ENCODE results near the gene ZNF354C. TPM values are rescaled to one million over a fixed set of nuclear protein-coding genes. Genes with fewer than 3 reads are reported as not detected.

Gene ZNF354C
- polyA plus RNA-seq, 1 donor from 2014 or later: 6.1 TPM

- no peaks in the 10 kb centered on the region for H3K9me2 ChIP-seq (ENCODE audit: insufficient read depth, low read length)
- peaks cover 3% of the 10 kb centered on the region for H3K9me3 ChIP-seq (ENCODE audit: low read length)
Measured at GRCh38 chr5:179065703-179066102, 5.5 kb downstream of the ZNF354C start.

GRCh38 chr5:179079165-179079987 lies 19.2 kb downstream of the ZNF354C start:
- Histone ChIP-seq H3K4me3 (ENCODE audit: low read length) (no peak overlapping the region), H4K20me1 (ENCODE audit: insufficient read depth) (no peaks in the 10 kb centered on the region), H3F3A (ENCODE audit: insufficient read depth, low read length, poor library complexity, severe bottlenecking) (no peaks in the 10 kb centered on the region), H3K9ac (ENCODE audit: low read length) (no peak overlapping the region), H3K27me3 (ENCODE audit: insufficient read depth, low read depth, low read length) (no peaks in the 10 kb centered on the region), H3K4me2 (ENCODE audit: low read length) (no peak overlapping the region), H3K9me3 (ENCODE audit: low read length) (peaks cover 23% of the 10 kb centered on the region), H3K27ac (ENCODE audit: low read length) (no peak overlapping the region), H3K79me2 (replicated peaks; ENCODE audit: insufficient read depth, low read length) (no peaks in the 10 kb centered on the region), H3K9me2 (ENCODE audit: insufficient read depth, low read length) (no peaks in the 10 kb centered on the region), H3K36me3 (ENCODE audit: insufficient read depth, low read length) (no peaks in the 10 kb centered on the region), H2AFZ (ENCODE audit: low read depth, low read length) (no peak overlapping the region)
- TF ChIP-seq TAF1 (IDR thresholded peaks at IDR 0.05; ENCODE audit: low read depth): no peak
- TF ChIP-seq MXI1 (conservative IDR thresholded peaks at IDR 0.05; ENCODE audit: poor library complexity, severe bottlenecking): no peak
- TF ChIP-seq SMC3 (conservative IDR thresholded peaks at IDR 0.05; ENCODE audit: poor library complexity): no peak
- TF ChIP-seq RAD21 (conservative IDR thresholded peaks at IDR 0.05): no peak
- TF ChIP-seq CTCF (IDR thresholded peaks at IDR 0.05; ENCODE audit: poor library complexity, severe bottlenecking): no peak
- TF ChIP-seq EP300 (conservative IDR thresholded peaks at IDR 0.05; ENCODE audit: poor library complexity, severe bottlenecking): no peak
- TF ChIP-seq REST (IDR thresholded peaks at IDR 0.05; ENCODE audit: borderline replicate concordance): no peak
- no peak for TF ChIP-seq EZH2 (IDR thresholded peaks at IDR 0.05; ENCODE audit: borderline replicate concordance, insufficient read depth, low read length, poor library complexity, severe bottlenecking)
- TF ChIP-seq POLR2AphosphoS5 (IDR thresholded peaks at IDR 0.05): no peak

More at GRCh38 chr5:179065703-179066102, 5.5 kb downstream of the ZNF354C start:
- Histone ChIP-seq H3F3A (ENCODE audit: insufficient read depth, low read length, poor library complexity, severe bottlenecking) (no peaks in the 10 kb centered on the region), H3K4me3 (ENCODE audit: low read length) (no peak overlapping the region), H3K36me3 (ENCODE audit: insufficient read depth, low read length) (no peaks in the 10 kb centered on the region), H2AFZ (ENCODE audit: low read depth, low read length) (no peak overlapping the region), H3K27ac (ENCODE audit: low read length) (no peak overlapping the region), H3K79me2 (replicated peaks; ENCODE audit: insufficient read depth, low read length) (no peaks in the 10 kb centered on the region), H4K20me1 (ENCODE audit: insufficient read depth) (no peaks in the 10 kb centered on the region), H3K4me2 (ENCODE audit: low read length) (no peak overlapping the region), H3K9ac (ENCODE audit: low read length) (no peak overlapping the region), H3K27me3 (ENCODE audit: insufficient read depth, low read depth, low read length) (no peaks in the 10 kb centered on the region)
- TF ChIP-seq MXI1 (conservative IDR thresholded peaks at IDR 0.05; ENCODE audit: poor library complexity, severe bottlenecking): no peak
- TF ChIP-seq SMC3 (conservative IDR thresholded peaks at IDR 0.05; ENCODE audit: poor library complexity): no peak
